HL-60/S4 (cell line): Measurements from ENCODE around the gene SEMA3B.
"Not testable (repeated sequence)": the region's sequence is repeated elsewhere in the genome, so short reads cannot be mapped to it uniquely, and the experiment has no call there.

Source experiments
- in situ Hi-C: fragments of 300-500 bp; cut with MboI; formaldehyde crosslinking; loops from 2 replicates; pipeline ENCODE4 v1.14.3; 2022; ENCODE audit warnings: low sequenced_read_pairs

Gene SEMA3B

GRCh38 chr3:50258029-50258680 is 10.8 kb upstream of the SEMA3B start:
- in situ Hi-C loops = no loop called here

- in situ Hi-C loops = no loop called here
Measured at GRCh38 chr3:50258979-50259378, 10.0 kb upstream of the SEMA3B start.

- in situ Hi-C loops = no loop called here
Measured at GRCh38 chr3:50259432-50260026, 9.4 kb upstream of the SEMA3B start.

- in situ Hi-C loops = no loop called here
Measured at GRCh38 chr3:50260027-50260941, 8.7 kb upstream of the SEMA3B start.

GRCh38 chr3:50260942-50261441 is 8.0 kb upstream of the SEMA3B start:
- in situ Hi-C loops = no loop called here

- in situ Hi-C loops = no loop called here
Measured at GRCh38 chr3:50261505-50261904, 7.4 kb upstream of the SEMA3B start.

GRCh38 chr3:50262200-50262599 is 6.7 kb upstream of the SEMA3B start:
- in situ Hi-C loops = not testable (repeated sequence)

- in situ Hi-C loops = no loop called here
Measured at GRCh38 chr3:50262778-50263177, 6.2 kb upstream of the SEMA3B start.

- in situ Hi-C loops = no loop called here
Measured at GRCh38 chr3:50263478-50264382, 5.2 kb upstream of the SEMA3B start.

- in situ Hi-C loops = no loop called here
Measured at GRCh38 chr3:50264383-50264963, 4.5 kb upstream of the SEMA3B start.

GRCh38 chr3:50264964-50265485 is 3.9 kb upstream of the SEMA3B start:
- in situ Hi-C loops = no loop called here

GRCh38 chr3:50265571-50265970 is 3.4 kb upstream of the SEMA3B start:
- in situ Hi-C loops = no loop called here

GRCh38 chr3:50266017-50266416 is 2.9 kb upstream of the SEMA3B start:
- in situ Hi-C loops = no loop called here

- in situ Hi-C loops = no loop called here
Measured at GRCh38 chr3:50266836-50267235, 2.1 kb upstream of the SEMA3B start.

GRCh38 chr3:50267280-50267913 is 1.6 kb upstream of the SEMA3B start:
- in situ Hi-C loops = no loop called here

GRCh38 chr3:50268276-50268675 is 671 bp upstream of the SEMA3B start:
- in situ Hi-C loops = no loop called here

GRCh38 chr3:50269460-50269859 is 513 bp downstream of the SEMA3B start:
- in situ Hi-C loops = no loop called here

GRCh38 chr3:50269977-50270413 is 1.0 kb downstream of the SEMA3B start:
- in situ Hi-C loops = no loop called here

GRCh38 chr3:50270422-50271224 is 1.7 kb downstream of the SEMA3B start:
- in situ Hi-C loops = no loop called here
